H9 (cell line): ENCODE measurements around the gene HES1. TPM values are rescaled to one million over a fixed set of nuclear protein-coding genes. Genes with fewer than 3 reads are reported as not detected.

ENCODE experiments used
- DNase-seq: peaks from one replicate; pipeline ENCODE4 v3.0.0-alpha.2; 2017
- H2AFZ ChIP-seq: one replicate; pipeline ENCODE4 v1.6.1; 2013; ENCODE audit warnings: mild to moderate bottlenecking, low read length, control low read depth, moderate library complexity
- H2AK5ac ChIP-seq: 2 replicates; pipeline ENCODE4 v1.6.1; 2013; ENCODE audit warnings: low read length, control low read depth, mixed read lengths; ENCODE audit not compliant: insufficient read length
- H2BK120ac ChIP-seq: one replicate; pipeline ENCODE4 v1.6.1; 2013; ENCODE audit warnings: low read depth, mild to moderate bottlenecking, low read length, control low read depth, inconsistent platforms; ENCODE audit not compliant: poor library complexity, severe bottlenecking
- H2BK12ac ChIP-seq: 2 replicates; pipeline ENCODE4 v1.6.1; 2013; ENCODE audit warnings: low read length, control low read depth, mixed read lengths, low read depth; ENCODE audit not compliant: insufficient read length
- H2BK15ac ChIP-seq: 2 replicates; pipeline ENCODE4 v1.6.1; 2013; ENCODE audit warnings: low read depth, low read length, control low read depth
- H2BK20ac ChIP-seq: one replicate; pipeline ENCODE4 v1.6.1; 2013; ENCODE audit warnings: low read depth, mild to moderate bottlenecking, low read length, control low read depth, inconsistent platforms; ENCODE audit not compliant: poor library complexity, severe bottlenecking
- H2BK5ac ChIP-seq: 2 replicates; pipeline ENCODE4 v1.6.1; 2013; ENCODE audit warnings: low read length, control low read depth, mixed read lengths; ENCODE audit not compliant: insufficient read length
- H3K14ac ChIP-seq: 2 replicates; pipeline ENCODE4 v1.6.1; 2013; ENCODE audit warnings: low read length, control low read depth; ENCODE audit not compliant: insufficient read depth
- H3K18ac ChIP-seq: 2 replicates; pipeline ENCODE4 v1.6.1; 2013; ENCODE audit warnings: low read depth, mild to moderate bottlenecking, mixed read lengths, low read length, control low read depth; ENCODE audit not compliant: insufficient read length
- H3K23ac ChIP-seq: 2 replicates; pipeline ENCODE4 v1.6.1; 2013; ENCODE audit warnings: low read length, control low read depth, mixed read lengths, low read depth; ENCODE audit not compliant: insufficient read length
- H3K23me2 ChIP-seq: 2 replicates; pipeline ENCODE4 v1.6.1; 2013; ENCODE audit warnings: low read depth, mild to moderate bottlenecking, mixed read lengths, low read length, control low read depth; ENCODE audit not compliant: insufficient read length, poor library complexity, severe bottlenecking
- H3K27ac ChIP-seq: 2 replicates; pipeline ENCODE4 v1.5.1; 2013; ENCODE audit warnings: low read length, control low read depth, mixed read lengths, low read depth; ENCODE audit not compliant: insufficient read length
- H3K27me3 ChIP-seq: 2 replicates; pipeline ENCODE4 v1.6.1; 2013; ENCODE audit warnings: low read length, control low read depth, inconsistent platforms; ENCODE audit not compliant: insufficient read depth
- H3K4ac ChIP-seq: 2 replicates; pipeline ENCODE4 v1.6.1; 2013; ENCODE audit warnings: low read depth, mild to moderate bottlenecking, control low read depth, inconsistent platforms, low read length, moderate library complexity
- H3K4me1 ChIP-seq: 2 replicates; pipeline ENCODE4 v1.6.1; 2013; ENCODE audit warnings: low read length, control low read depth, inconsistent platforms; ENCODE audit not compliant: insufficient read depth
- H3K4me2 ChIP-seq: 2 replicates; pipeline ENCODE4 v1.6.1; 2013; ENCODE audit warnings: low read length, control low read depth, mixed read lengths; ENCODE audit not compliant: insufficient read length, insufficient read depth
- H3K56ac ChIP-seq: 2 replicates; pipeline ENCODE4 v1.6.1; 2013; ENCODE audit warnings: low read depth, mild to moderate bottlenecking, mixed read lengths, low read length, control low read depth; ENCODE audit not compliant: insufficient read length
- H3K79me1 ChIP-seq: 2 replicates; pipeline ENCODE4 v1.6.1; 2013; ENCODE audit warnings: low read depth, mild to moderate bottlenecking, moderate library complexity, low read length, control low read depth, inconsistent platforms; ENCODE audit not compliant: insufficient read depth, poor library complexity, severe bottlenecking
- H3K79me2 ChIP-seq: 2 replicates; pipeline ENCODE4 v1.6.1; 2013; ENCODE audit warnings: low read length, control low read depth, inconsistent platforms; ENCODE audit not compliant: insufficient read depth
- H3K9ac ChIP-seq: 2 replicates; pipeline ENCODE4 v1.6.1; 2013; ENCODE audit warnings: low read length, control low read depth, mixed read lengths; ENCODE audit not compliant: insufficient read length; ENCODE audit errors: extremely low read depth
- H3K9me3 ChIP-seq: one replicate; pipeline ENCODE4 v1.6.1; 2013; ENCODE audit warnings: low read depth, low read length, inconsistent platforms; ENCODE audit not compliant: control insufficient read depth
- H3T11ph ChIP-seq: one replicate; pipeline ENCODE4 v1.6.1; 2013; ENCODE audit warnings: mild to moderate bottlenecking, low read length, control low read depth, inconsistent platforms
- H4K20me1 ChIP-seq: one replicate; pipeline ENCODE4 v1.6.1; 2013; ENCODE audit not compliant: control insufficient read depth, insufficient read length, insufficient read depth
- H4K5ac ChIP-seq: 2 replicates; pipeline ENCODE4 v1.6.1; 2013; ENCODE audit warnings: low read depth, mild to moderate bottlenecking, mixed read lengths, low read length, control low read depth; ENCODE audit not compliant: insufficient read length
- H4K8ac ChIP-seq: replicated peaks from 2 replicates; pipeline ENCODE4 v1.6.1; 2013; ENCODE audit warnings: low read length, control low read depth, mixed read lengths, low read depth; ENCODE audit not compliant: insufficient read length
- H4K91ac ChIP-seq: 2 replicates; pipeline ENCODE4 v1.6.1; 2013; ENCODE audit warnings: low read depth, mild to moderate bottlenecking, moderate library complexity, mixed read lengths, low read length, control low read depth; ENCODE audit not compliant: insufficient read length
- H3K27ac Mint-ChIP-seq, 3 experiments: 2 replicates in 2 of 3; 3 replicates in 1 of 3; pipeline ENCODE4 v1.8.0; 2020 to 2021; ENCODE audit warnings: mixed read lengths in 3 of 3, mild to moderate bottlenecking in 1 of 3, moderate library complexity in 1 of 3
- H3K27me3 Mint-ChIP-seq: 2 replicates; pipeline ENCODE4 v1.8.0; 2021; ENCODE audit warnings: low read depth, mild to moderate bottlenecking, moderate library complexity, mixed read lengths
- H3K36me3 Mint-ChIP-seq, 3 experiments: 2 replicates in 2 of 3; 3 replicates in 1 of 3; pipeline ENCODE4 v1.8.0; 2020 to 2021; ENCODE audit warnings: low read depth in 3 of 3, mixed read lengths in 3 of 3; ENCODE audit not compliant: insufficient read depth in 1 of 3
- H3K4me1 Mint-ChIP-seq, 2 experiments: 2 replicates each; pipeline ENCODE4 v1.8.0; 2020; ENCODE audit warnings: mixed read lengths in 2 of 2
- H3K4me3 Mint-ChIP-seq, 2 experiments: 2 replicates in 1 of 2; 3 replicates in 1 of 2; pipeline ENCODE4 v1.8.0; 2020 to 2021; ENCODE audit warnings: mild to moderate bottlenecking in 2 of 2, mixed read lengths in 2 of 2, moderate library complexity in 1 of 2
- H3K9me3 Mint-ChIP-seq, 2 experiments: 2 replicates in 1 of 2; 3 replicates in 1 of 2; pipeline ENCODE4 v1.8.0; 2020; ENCODE audit warnings: mild to moderate bottlenecking in 2 of 2, mixed read lengths in 2 of 2, moderate library complexity in 1 of 2
- WGBS: extraction: QIAGEN DNeasy Blood & Tissue Kit; methylation state at CpG from one replicate; pipeline ENCODE4 v1.1.7; 2013; ENCODE audit warnings: missing lambda C conversion rate, low lambda C conversion rate, mixed read lengths; ENCODE audit not compliant: insufficient read length; ENCODE audit errors: extremely low coverage; 5-methylcytosine and 5-hydroxymethylcytosine counted together
- total RNA-seq: library from RNA; stranded (reverse); gene quantifications from 2 replicates; pipeline ENCODE4 v1.2.1, GENCODE V29; 2021
- TF ChIP-seq, protein P1 (sequence below): fragments of 200-600 bp; sonication (generic); conservative IDR thresholded peaks from 3 replicates; pipeline ENCODE4 v1.8.0; 2021; ENCODE audit warnings: antibody characterized with exemption, mild to moderate bottlenecking

HES1 gene
- total RNA-seq, 1 experiment from 2014 or later = 23.2 TPM

DNA sequence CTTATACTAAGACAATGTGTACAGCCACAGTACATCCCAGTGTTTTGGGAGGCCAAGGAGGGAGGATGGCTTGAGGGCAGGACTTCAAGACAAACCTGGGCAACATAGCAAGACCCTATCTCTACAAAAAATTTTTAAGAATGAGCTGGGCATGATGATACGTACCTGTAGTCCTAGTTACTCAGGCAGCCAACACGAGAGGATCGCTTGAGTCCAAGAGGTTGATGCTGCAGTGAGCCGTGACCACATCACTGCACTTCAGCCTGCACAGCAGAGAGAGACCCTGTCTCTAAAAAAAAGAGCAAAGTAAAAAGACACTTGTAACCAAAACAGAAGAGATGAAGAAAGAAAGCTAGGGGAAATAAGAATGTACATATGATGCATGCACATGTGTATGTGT lies 38.5 kb downstream of the HES1 start:
- no peak overlapping the region for H2BK5ac ChIP-seq
- H3K4me1 Mint-ChIP-seq = peaks cover 41 to 47% of the 10 kb centered on the region in 2 experiments
- DNase-seq = no peak
- H3K4me1 ChIP-seq = 0 out of 2 replicates have a peak, but pooled peaks cover 3% of the 10 kb centered on the region
- no peak overlapping the region for H3T11ph ChIP-seq
- H3K27me3 Mint-ChIP-seq = peaks cover 22% of the 10 kb centered on the region
- no peak overlapping the region for H4K91ac ChIP-seq
- H3K27me3 ChIP-seq = no peaks in the 10 kb centered on the region
- H2BK15ac ChIP-seq = no peak overlapping the region
- H2BK120ac ChIP-seq = no peak overlapping the region
- H3K9ac ChIP-seq = no peak overlapping the region
- no peak overlapping the region for H3K56ac ChIP-seq
- H3K79me2 ChIP-seq = no peaks in the 10 kb centered on the region
- no peak overlapping the region for H3K14ac ChIP-seq
- H4K20me1 ChIP-seq = no peaks in the 10 kb centered on the region
- peaks cover 5 to 8% of the 10 kb centered on the region in 2 experiments for H3K9me3 Mint-ChIP-seq
- no peak overlapping the region for H3K4ac ChIP-seq
- H4K8ac ChIP-seq = no peak overlapping the region
- no peak overlapping the region for H3K4me2 ChIP-seq
- H2AFZ ChIP-seq = no peak overlapping the region
- H3K36me3 Mint-ChIP-seq = peaks cover 0 to 7% (median 1%) of the 10 kb centered on the region in 3 experiments; a peak in 3 of 7 replicates
- H2BK12ac ChIP-seq = no peak overlapping the region
- H2AK5ac ChIP-seq = no peak overlapping the region
- no peaks in the 10 kb centered on the region for H3K79me1 ChIP-seq
- H3K23me2 ChIP-seq = no peaks in the 10 kb centered on the region
- TF ChIP-seq, protein P1, sequence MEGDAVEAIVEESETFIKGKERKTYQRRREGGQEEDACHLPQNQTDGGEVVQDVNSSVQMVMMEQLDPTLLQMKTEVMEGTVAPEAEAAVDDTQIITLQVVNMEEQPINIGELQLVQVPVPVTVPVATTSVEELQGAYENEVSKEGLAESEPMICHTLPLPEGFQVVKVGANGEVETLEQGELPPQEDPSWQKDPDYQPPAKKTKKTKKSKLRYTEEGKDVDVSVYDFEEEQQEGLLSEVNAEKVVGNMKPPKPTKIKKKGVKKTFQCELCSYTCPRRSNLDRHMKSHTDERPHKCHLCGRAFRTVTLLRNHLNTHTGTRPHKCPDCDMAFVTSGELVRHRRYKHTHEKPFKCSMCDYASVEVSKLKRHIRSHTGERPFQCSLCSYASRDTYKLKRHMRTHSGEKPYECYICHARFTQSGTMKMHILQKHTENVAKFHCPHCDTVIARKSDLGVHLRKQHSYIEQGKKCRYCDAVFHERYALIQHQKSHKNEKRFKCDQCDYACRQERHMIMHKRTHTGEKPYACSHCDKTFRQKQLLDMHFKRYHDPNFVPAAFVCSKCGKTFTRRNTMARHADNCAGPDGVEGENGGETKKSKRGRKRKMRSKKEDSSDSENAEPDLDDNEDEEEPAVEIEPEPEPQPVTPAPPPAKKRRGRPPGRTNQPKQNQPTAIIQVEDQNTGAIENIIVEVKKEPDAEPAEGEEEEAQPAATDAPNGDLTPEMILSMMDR = no peak
- H3K27ac Mint-ChIP-seq = no peak overlapping the region
- no peak overlapping the region for H4K5ac ChIP-seq
- no peak overlapping the region for H3K27ac ChIP-seq
- no peak overlapping the region for H3K4me3 Mint-ChIP-seq
- no peaks in the 10 kb centered on the region for H3K9me3 ChIP-seq
- no peak overlapping the region for H3K23ac ChIP-seq
- H2BK20ac ChIP-seq = no peak overlapping the region
- WGBS = no CpG with 5 or more reads among the region's 4 CpGs
- no peak overlapping the region for H3K18ac ChIP-seq
